K562 (cell line): Measurements from ENCODE around the gene CTXN1.

Source experiments
- BHLHE40 ChIP-seq: IDR thresholded peaks from 2 replicates; pipeline ENCODE4 v1.6.1; 2011; ENCODE audit warnings: low read length, improper control_type of control experiment
- CCAR2 ChIP-seq: fragments of 200-400 bp; formaldehyde crosslinking; IDR thresholded peaks from 2 replicates; pipeline ENCODE4 v1.6.1; 2017; ENCODE audit warnings: mild to moderate bottlenecking, low read depth, low read length
- CEBPB ChIP-seq: fragments of 450-650 bp; IDR thresholded peaks from 2 replicates; pipeline ENCODE4 v1.6.1; 2016; ENCODE audit warnings: missing genetic modification characterization, missing compliant biosample characterization
- CTCF ChIP-seq, 3 experiments: IDR thresholded peaks in 2 of 3; conservative IDR thresholded peaks in 1 of 3; 2 replicates each; pipeline ENCODE4 v1.5.1; 2011 to 2012; ENCODE audit warnings: low read length in 3 of 3, mild to moderate bottlenecking in 3 of 3, control low read depth in 2 of 3, improper control_type of control experiment in 1 of 3, inconsistent platforms in 1 of 3, low read depth in 1 of 3, mixed read lengths in 1 of 3, moderate library complexity in 1 of 3; ENCODE audit not compliant: insufficient read depth in 2 of 3
- FOXM1 ChIP-seq, 2 experiments: fragments of 450-650 bp in 1 of 2; sonication (generic) in 1 of 2; formaldehyde crosslinking in 1 of 2; IDR thresholded peaks; 2 replicates each; pipeline versions ENCODE4 v1.6.1 to v1.9.0; 2017 to 2022; ENCODE audit warnings: low read depth in 2 of 2, mild to moderate bottlenecking in 2 of 2, missing genetic modification reagents in 1 of 2, moderate library complexity in 1 of 2
- HDAC1 ChIP-seq, 2 experiments: fragments of 450-650 bp; IDR thresholded peaks; 2 replicates each; pipeline ENCODE4 v1.6.1; 2016 to 2017; ENCODE audit warnings: inconsistent platforms in 1 of 2, mild to moderate bottlenecking in 1 of 2, moderate library complexity in 1 of 2
- LARP7 ChIP-seq: fragments of 450-650 bp; IDR thresholded peaks from 2 replicates; pipeline ENCODE4 v1.6.1; 2016
- PHF8 ChIP-seq: fragments of 200-600 bp; sonication (generic); IDR thresholded peaks from 2 replicates; pipeline ENCODE4 v1.6.1; 2012; ENCODE audit warnings: mixed run types, mild to moderate bottlenecking, inconsistent platforms, low read length, moderate library complexity, borderline replicate concordance
- SAFB ChIP-seq: fragments of 200-400 bp; formaldehyde crosslinking; IDR thresholded peaks from 2 replicates; pipeline ENCODE4 v1.6.1; 2017; ENCODE audit warnings: low read depth, low read length, borderline replicate concordance
- SMARCE1 ChIP-seq: fragments of 450-650 bp; IDR thresholded peaks from 2 replicates; pipeline ENCODE4 v1.7.1; 2016; ENCODE audit warnings: mild to moderate bottlenecking
- SRSF9 ChIP-seq: fragments of 200-400 bp; formaldehyde crosslinking; IDR thresholded peaks from 2 replicates; pipeline ENCODE4 v1.6.1; 2017; ENCODE audit warnings: low read depth, low read length, borderline replicate concordance
- YY1 ChIP-seq, 3 experiments: IDR thresholded peaks; 2 replicates each; pipeline ENCODE4 v1.6.1; 2011; ENCODE audit warnings: low read length in 2 of 3, mild to moderate bottlenecking in 2 of 3, moderate library complexity in 2 of 3, borderline replicate concordance in 1 of 3, control low read depth in 1 of 3, low read depth in 1 of 3; ENCODE audit not compliant: insufficient read depth in 3 of 3, insufficient replicate concordance in 2 of 3, control insufficient read depth in 1 of 3, insufficient read length in 1 of 3; ENCODE audit errors: extremely low read depth in 1 of 3
- ZBTB1 ChIP-seq: sonication (generic); formaldehyde crosslinking; IDR thresholded peaks from 2 replicates; pipeline ENCODE4 v1.8.1; 2023; ENCODE audit warnings: missing genetic modification reagents, low read depth, mild to moderate bottlenecking, borderline replicate concordance
- ZNF609 ChIP-seq: sonication (generic); formaldehyde crosslinking; IDR thresholded peaks from 2 replicates; pipeline ENCODE4 v1.8.1; 2023; ENCODE audit warnings: missing genetic modification reagents, mild to moderate bottlenecking, borderline replicate concordance

- TF ChIP-seq ZNF609 (CRISPR knock-in tag) = no peak
- TF ChIP-seq SRSF9 = no peak
- no peak for TF ChIP-seq CCAR2
- no peak for TF ChIP-seq SMARCE1
- no peak; the same call in none of the 2 replicates for TF ChIP-seq SAFB
- TF ChIP-seq CTCF (IDR thresholded peaks at IDR 0.05 in 2 of 3, conservative IDR thresholded peaks at IDR 0.05 in 1 of 3; ENCODE audit: insufficient read depth in 2 of 3, low read depth in 1 of 3, low read length in 3 of 3) = peak in 2 of 3 experiments; percentile 5 to 21; a peak in 2 of 6 replicates
- peak in 2 of 3 experiments; percentile 38 to 53 for TF ChIP-seq YY1 (IDR thresholded peaks at IDR 0.05; ENCODE audit: borderline replicate concordance in 1 of 3, control insufficient read depth in 1 of 3, extremely low read depth in 1 of 3, insufficient read depth in 3 of 3, insufficient read length in 1 of 3, insufficient replicate concordance in 2 of 3, low read depth in 1 of 3, low read length in 2 of 3)
- TF ChIP-seq FOXM1 (IDR thresholded peaks at IDR 0.05; ENCODE audit: low read depth) = no peak
- no peak; the same call in 1 of the 2 replicates for TF ChIP-seq FOXM1 (CRISPR knock-in tag; IDR thresholded peaks at IDR 0.05; ENCODE audit: low read depth)
- TF ChIP-seq CEBPB = no peak
- TF ChIP-seq HDAC1 (IDR thresholded peaks at IDR 0.05) = peak in 1 of 2 experiments; percentile 74; a peak in 2 of 4 replicates
- TF ChIP-seq LARP7 = no peak
- peak; percentile 46 for TF ChIP-seq BHLHE40
- no peak for TF ChIP-seq ZBTB1 (CRISPR knock-in tag)
- TF ChIP-seq PHF8 = peak; percentile 52; the same call in 1 of the 2 replicates
Measured at GRCh38 chr19:7919610-7920518, 6.1 kb downstream of the CTXN1 start, which contains the start of gene SNAPC2.
